GM19328 (cell line): ENCODE measurements around the gene LMNA.
"Not testable (repeated sequence)": the region's sequence is repeated elsewhere in the genome, so short reads cannot be mapped to it uniquely, and the experiment has no call there.

ENCODE experiments used
- ATAC-seq: cut with Tn5 transposase; IDR thresholded peaks from one replicate; pipeline ENCODE4 v1.9.1; 2021; ENCODE audit warnings: mild to moderate bottlenecking, moderate library complexity; ENCODE audit not compliant: unreplicated experiment

LMNA gene

DNA sequence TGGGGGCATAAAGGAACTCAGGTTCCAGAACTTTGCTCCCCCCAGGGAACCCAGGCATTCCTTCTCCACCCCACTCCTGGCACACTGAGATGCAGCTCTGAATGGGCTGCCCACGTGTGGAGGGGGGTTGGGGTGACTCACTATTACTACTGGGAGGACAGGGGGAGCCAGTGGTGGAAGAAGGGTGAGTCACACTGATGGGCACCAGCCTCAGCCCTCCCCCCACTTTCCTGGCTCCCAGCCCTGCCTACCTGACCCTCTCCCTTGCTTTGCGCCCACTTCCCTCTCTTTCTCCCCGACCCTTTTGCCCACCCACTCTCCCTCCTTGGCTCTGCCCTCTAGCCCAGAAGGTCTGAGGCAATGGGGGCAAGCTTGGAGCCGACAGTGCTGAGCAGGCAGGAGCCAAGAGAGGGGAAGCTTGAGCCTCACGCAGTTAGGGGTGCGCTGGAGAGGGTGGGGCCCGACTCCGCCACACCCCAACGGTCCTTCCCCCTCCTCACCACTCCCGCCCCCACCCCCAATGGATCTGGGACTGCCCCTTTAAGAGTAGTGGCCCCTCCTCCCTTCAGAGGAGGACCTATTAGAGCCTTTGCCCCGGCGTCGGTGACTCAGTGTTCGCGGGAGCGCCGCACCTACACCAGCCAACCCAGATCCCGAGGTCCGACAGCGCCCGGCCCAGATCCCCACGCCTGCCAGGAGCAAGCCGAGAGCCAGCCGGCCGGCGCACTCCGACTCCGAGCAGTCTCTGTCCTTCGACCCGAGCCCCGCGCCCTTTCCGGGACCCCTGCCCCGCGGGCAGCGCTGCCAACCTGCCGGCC is at the start of gene LMNA:
Gene LMNA (plus strand): TSS at position 611 of the 818 bp plus-strand sequence. CDS start 208 bp downstream, outside the sequence.
- peak; percentile 61 for ATAC-seq

- no peak for ATAC-seq
Measured at GRCh38 chr1:156065212-156065611, 49.3 kb upstream of the LMNA start.

DNA sequence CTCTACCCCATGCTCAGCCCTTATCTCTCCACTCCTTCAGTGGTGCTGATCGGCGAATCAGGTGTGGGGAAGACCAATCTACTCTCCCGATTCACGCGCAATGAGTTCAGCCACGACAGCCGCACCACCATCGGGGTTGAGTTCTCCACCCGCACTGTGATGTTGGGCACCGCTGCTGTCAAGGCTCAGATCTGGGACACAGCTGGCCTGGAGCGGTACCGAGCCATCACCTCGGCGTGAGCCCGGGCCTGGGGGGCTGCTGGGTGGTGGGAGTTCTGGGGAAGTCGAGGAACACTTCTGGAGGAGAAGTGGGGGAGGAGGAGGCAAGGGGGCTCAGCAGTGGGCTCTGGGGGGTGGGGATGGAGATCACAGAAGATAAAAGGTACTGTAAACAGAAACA is 48.6 kb upstream of the LMNA start:
- ATAC-seq, result no peak

- no peak for ATAC-seq
Measured at GRCh38 chr1:156067262-156067661, 47.2 kb upstream of the LMNA start.

DNA sequence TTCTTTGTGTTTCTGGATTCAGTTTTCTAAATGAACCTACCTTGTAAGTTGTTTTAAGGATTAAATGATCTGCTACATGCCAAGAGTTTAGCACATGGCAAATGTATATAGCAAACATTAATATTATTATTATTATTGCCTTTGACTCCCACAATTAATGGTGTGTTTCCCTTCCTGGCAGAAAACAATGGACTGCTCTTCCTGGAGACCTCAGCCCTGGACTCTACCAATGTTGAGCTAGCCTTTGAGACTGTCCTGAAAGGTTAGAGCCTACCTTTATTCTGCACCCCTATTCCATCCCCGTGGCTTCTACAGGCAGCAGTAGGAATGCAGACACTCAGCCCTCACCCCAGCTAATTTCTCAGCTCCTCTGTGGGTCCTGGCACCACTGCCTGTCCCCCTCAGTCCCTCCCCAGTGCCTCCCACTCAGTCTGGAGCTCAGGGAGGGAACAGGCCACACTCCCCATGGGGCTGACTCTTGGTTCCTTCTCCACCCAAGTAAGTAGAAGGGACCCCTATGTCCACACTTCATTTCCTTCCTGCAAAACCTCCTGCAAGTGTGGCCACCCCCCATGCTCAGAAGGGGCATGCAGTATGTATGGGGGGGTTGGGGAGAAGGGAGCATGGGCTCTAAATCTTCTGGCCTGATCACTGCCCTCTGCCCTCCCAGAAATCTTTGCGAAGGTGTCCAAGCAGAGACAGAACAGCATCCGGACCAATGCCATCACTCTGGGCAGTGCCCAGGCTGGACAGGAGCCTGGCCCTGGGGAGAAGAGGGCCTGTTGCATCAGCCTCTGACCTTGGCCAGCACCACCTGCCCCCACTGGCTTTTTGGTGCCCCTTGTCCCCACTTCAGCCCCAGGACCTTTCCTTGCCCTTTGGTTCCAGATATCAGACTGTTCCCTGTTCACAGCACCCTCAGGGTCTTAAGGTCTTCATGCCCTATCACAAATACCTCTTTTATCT is 44.7 kb upstream of the LMNA start:
- no peak for ATAC-seq

GRCh38 chr1:156070548-156070947 is 44.0 kb upstream of the LMNA start:
- no peak for ATAC-seq

DNA sequence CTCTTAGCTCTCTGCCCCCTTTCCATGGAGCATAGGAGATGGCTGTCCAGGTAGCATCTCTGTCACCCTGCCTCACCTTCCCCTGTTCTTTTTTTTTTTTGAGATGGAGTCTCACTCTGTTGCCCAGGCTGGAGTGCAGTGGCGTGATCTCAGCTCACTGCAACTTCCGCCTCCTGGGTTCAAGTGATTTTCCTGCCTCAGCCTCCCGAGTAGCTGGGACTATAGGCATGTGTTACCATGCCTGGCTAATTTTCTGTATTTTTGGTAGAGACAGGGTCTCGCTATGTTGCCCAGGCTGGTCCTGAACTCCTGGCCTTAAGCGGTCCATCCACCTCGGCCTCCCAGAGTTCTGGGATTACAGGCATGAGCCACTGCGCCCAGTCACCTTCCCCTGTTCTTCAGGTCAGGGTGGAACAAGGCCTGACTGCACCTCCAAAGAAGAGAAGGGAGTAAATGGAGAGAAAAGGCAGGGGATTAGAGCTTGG is 43.1 kb upstream of the LMNA start:
- ATAC-seq, result not testable (repeated sequence)

- no peak for ATAC-seq
Measured at GRCh38 chr1:156072251-156072650, 42.3 kb upstream of the LMNA start.

DNA sequence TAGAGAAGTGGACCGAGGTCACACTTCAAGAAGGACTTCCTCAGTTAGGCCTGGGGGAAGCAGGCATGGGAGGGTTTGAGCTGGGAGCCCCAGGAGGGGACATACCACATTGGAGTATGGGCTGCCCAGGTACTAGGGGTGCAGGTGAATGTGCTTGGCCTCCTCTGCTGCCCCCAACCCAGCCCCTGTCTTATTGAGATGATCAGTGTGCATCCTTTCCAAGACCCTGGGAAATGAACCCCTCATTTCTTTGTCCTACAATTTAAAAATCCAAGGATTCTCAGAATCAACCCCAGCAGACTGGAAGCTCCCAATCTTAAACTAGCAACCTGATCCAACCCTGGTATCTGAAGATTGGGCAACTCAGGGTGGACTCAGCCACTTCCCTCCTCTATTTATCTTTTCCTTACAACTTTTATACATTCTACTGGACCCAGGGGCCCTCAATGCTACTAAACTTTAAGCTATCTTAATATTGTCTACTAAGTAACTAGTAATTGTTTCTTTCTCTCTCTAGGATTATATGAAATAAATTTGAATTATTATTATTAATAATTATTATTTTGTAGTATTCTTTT is 41.3 kb upstream of the LMNA start:
- ATAC-seq, result no peak

DNA sequence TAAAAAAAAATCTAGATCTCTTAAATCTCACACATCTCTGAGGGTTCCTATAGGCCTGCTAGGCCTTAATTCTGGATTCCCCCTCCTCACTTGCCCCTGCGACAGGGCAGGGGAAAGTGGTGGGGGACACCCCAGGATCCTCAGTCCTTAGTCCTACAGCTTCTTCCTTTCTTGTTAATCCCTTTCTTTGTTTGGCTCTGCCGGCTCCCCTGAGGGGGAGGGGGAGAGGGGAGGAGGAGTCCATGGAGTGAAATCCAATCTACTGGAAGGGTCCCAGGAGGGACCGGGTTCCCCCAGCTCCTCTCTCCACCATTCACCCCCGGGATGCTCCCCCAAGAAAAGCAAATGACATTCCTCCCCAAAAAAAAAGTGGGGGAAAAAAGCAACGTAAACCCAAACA is 40.8 kb upstream of the LMNA start:
- ATAC-seq, result no peak

DNA sequence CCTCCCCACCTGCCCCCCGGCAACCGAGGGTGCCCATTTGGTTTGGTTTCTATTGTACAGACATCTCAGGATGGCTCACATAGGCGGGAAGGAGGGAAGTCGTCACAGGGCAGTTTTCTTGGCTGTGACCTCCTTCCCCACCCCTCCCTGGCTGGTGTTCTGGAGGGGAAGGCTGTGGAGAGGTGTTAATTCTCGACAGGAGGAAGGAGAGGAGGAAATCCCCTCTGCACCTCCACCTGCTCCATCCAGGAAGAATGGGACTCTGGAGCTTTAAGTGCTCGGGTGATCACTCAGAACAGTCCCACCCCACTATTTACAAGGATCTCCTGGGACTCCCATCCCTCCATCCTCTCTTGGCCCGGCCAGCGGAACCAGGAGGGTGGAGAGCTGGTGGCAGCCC is 39.9 kb upstream of the LMNA start:
- ATAC-seq, result no peak

- no peak for ATAC-seq
Measured at GRCh38 chr1:156075162-156075561, 39.3 kb upstream of the LMNA start.

- ATAC-seq, result no peak
Measured at GRCh38 chr1:156075775-156076204, 38.7 kb upstream of the LMNA start.

DNA sequence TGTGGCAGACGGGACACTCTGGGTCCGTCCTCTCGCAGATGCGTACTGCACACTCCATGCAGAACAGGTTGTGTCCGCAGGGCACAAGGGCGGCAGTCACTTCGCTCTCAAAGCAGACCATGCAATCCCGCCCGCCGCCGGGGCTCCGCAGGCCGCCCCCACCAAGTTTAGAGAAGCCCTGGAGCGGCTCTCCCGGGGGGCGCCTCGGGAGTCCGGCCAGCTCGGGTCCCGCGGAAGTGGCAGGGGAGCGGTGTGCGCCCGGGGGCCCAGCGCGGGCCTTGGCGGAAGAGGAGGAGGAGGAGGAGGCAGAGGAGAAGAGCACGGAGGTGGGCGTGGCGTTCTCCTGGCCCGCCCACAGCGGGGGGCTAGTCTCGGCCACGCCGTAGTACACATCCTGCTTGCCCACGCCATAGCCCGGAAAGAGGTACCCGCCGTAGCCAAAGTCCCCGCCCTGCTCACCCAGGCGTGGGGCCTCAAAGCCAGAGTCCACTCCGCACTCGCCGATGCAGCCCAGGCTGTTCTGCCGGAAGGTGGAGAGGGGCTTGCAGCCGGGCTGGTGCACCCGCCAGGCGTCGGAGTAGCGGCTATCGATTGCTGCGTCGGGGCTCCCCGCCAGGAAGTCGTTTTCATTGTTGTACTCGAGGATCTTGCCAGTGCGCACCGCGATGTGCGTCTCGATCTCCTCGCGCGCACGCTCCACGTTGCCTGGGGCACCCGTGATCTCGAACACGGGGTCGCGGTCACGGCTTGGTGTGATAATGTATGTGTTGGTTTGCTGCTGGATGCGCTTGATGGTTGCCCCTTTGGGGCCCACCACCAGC is 37.7 kb upstream of the LMNA start:
- ATAC-seq, result no peak

GRCh38 chr1:156077430-156077760 is 37.1 kb upstream of the LMNA start:
- ATAC-seq, result no peak

- ATAC-seq, result no peak
Measured at GRCh38 chr1:156078728-156079127, 35.8 kb upstream of the LMNA start.

DNA sequence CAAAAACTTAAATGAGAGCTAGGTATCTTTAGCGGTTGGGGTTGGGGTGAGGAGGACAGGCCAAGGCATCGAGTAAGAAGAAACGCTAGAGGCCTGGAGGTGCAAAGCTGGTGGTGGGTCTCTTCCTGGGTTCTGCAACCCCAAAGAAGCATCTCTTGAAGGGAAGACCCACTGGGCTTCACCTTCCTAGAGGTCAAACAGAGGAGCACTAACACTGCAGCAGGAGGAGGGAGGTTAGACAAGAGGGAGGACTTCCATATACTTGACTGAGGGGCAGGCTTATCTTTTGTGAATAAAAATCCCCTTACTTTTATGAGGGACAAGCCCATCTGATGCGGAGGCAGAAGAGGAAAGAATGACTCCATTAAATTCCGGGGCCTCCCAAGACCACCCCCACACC is 34.7 kb upstream of the LMNA start:
- ATAC-seq, result no peak

DNA sequence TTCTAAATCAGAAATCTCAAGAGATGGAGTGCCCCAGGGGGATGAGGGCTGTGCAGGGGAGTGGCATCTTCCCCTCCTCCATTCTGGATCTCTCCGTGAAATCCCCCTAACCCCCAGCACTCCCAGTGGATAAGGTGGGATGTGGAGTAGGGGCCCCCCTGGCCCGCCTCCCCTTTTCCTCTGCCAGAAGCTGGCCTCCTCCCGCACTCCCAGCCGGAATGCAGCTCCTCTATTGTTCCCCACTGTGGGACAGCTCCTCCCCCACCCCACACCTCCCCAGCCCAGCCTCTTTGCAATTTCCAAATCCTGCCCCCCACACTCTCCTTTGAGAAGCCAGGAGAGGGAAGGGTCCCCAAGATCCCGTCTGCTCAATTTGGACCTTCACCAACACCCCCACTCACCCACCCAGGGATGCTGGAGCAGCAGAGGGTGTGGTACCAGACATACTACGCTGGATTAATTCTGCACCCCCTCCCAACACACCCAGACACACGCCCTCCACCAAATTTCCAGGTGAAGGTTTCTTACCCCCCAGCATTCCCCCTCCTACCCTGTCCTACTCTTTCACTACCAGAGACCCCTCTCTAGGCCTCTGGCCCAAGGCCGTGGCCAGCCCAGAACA is 34.2 kb upstream of the LMNA start:
- ATAC-seq, result no peak

DNA sequence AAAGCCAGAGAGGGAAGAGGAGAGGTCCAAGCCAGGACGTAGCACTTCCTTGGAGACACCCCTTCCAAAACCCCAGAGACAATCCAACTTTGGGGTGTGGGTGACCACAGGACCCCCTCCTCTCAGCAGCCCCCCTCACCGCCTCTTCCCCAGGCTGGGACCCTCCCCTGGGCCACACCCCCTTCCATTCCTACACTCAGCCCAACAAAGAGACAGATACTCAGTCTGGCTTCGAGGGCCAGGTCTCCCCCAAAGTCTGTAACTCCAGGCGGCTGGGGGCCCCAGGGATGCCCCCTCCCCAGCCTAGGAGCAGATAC is 33.7 kb upstream of the LMNA start:
- ATAC-seq, result no peak

- no peak for ATAC-seq
Measured at GRCh38 chr1:156081180-156081916, 33.2 kb upstream of the LMNA start.
